K562 (cell line): Measurements from ENCODE around the gene ANKLE2.

Experiments
- CBX8 ChIP-seq: fragments of 200-600 bp; sonication (generic); IDR thresholded peaks from 2 replicates; pipeline ENCODE4 v1.6.1; 2012; ENCODE audit warnings: borderline replicate concordance, mixed run types, low read depth, mild to moderate bottlenecking, moderate library complexity, mixed read lengths, low read length, control low read depth, inconsistent platforms; ENCODE audit not compliant: poor library complexity, severe bottlenecking; ENCODE audit errors: extremely low read depth
- CTCF ChIP-seq, 3 experiments: IDR thresholded peaks in 2 of 3; conservative IDR thresholded peaks in 1 of 3; 2 replicates each; pipeline ENCODE4 v1.5.1; 2011 to 2012; ENCODE audit warnings: low read length in 3 of 3, mild to moderate bottlenecking in 3 of 3, control low read depth in 2 of 3, improper control_type of control experiment in 1 of 3, inconsistent platforms in 1 of 3, low read depth in 1 of 3, mixed read lengths in 1 of 3, moderate library complexity in 1 of 3; ENCODE audit not compliant: insufficient read depth in 2 of 3
- FIP1L1 ChIP-seq: fragments of 200-400 bp; formaldehyde crosslinking; IDR thresholded peaks from 2 replicates; pipeline ENCODE4 v1.6.1; 2018; ENCODE audit warnings: mild to moderate bottlenecking, low read depth, low read length; ENCODE audit not compliant: poor library complexity, severe bottlenecking
- GABPA ChIP-seq: fragments of 200-800 bp; sonication (Bioruptor generic); conservative IDR thresholded peaks from 2 replicates; pipeline ENCODE4 v1.6.1; 2016; ENCODE audit warnings: low read depth, missing genetic modification characterization, missing compliant biosample characterization
- NEUROD1 ChIP-seq: fragments of 150-350 bp; IDR thresholded peaks from 2 replicates; pipeline ENCODE4 v1.6.1; 2014; ENCODE audit warnings: borderline replicate concordance, low read length, low read depth; ENCODE audit not compliant: partially characterized antibody
- SMARCC2 ChIP-seq: fragments of 450-650 bp; IDR thresholded peaks from 2 replicates; pipeline ENCODE4 v1.6.1; 2017; ENCODE audit warnings: antibody characterized with exemption, moderate library complexity, mild to moderate bottlenecking, low read depth
- TF ChIP-seq, protein P1 (sequence below): sonication (generic); formaldehyde crosslinking; IDR thresholded peaks from 2 replicates; pipeline ENCODE4 v1.5.0; 2020; ENCODE audit warnings: missing genetic modification reagents

GRCh38 chr12:132727091-132727794 is 34.4 kb downstream of the ANKLE2 start:
- TF ChIP-seq, protein P1, sequence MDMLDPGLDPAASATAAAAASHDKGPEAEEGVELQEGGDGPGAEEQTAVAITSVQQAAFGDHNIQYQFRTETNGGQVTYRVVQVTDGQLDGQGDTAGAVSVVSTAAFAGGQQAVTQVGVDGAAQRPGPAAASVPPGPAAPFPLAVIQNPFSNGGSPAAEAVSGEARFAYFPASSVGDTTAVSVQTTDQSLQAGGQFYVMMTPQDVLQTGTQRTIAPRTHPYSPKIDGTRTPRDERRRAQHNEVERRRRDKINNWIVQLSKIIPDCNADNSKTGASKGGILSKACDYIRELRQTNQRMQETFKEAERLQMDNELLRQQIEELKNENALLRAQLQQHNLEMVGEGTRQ (CRISPR knock-in tag) = no peak
- TF ChIP-seq SMARCC2 (no peak), CBX8 (no peak), FIP1L1 (no peak), GABPA (tag) (no peak), CTCF (IDR thresholded peaks at IDR 0.05 in 2 of 3, conservative IDR thresholded peaks at IDR 0.05 in 1 of 3; ENCODE audit: insufficient read depth in 2 of 3, low read depth in 1 of 3, low read length in 3 of 3) (no peak), NEUROD1 (no peak)
